Fibroblast of mammary gland (primary cell): ENCODE measurements around the gene SCN3A.

Source experiments
- DNase-seq: peaks from one replicate; pipeline ENCODE4 v3.0.0-alpha.2; 2010; ENCODE audit warnings: low read depth
- H3K4me3 ChIP-seq: 2 replicates; pipeline ENCODE4 v1.5.1; 2011; ENCODE audit warnings: low read depth, mild to moderate bottlenecking, low read length, moderate library complexity; ENCODE audit not compliant: control insufficient read depth
- TF ChIP-seq, protein P1 (sequence below): conservative IDR thresholded peaks from 2 replicates; pipeline ENCODE4 v1.5.1; 2011; ENCODE audit warnings: low read depth, low read length, inconsistent platforms; ENCODE audit not compliant: control insufficient read depth, insufficient read depth

Gene SCN3A

DNA sequence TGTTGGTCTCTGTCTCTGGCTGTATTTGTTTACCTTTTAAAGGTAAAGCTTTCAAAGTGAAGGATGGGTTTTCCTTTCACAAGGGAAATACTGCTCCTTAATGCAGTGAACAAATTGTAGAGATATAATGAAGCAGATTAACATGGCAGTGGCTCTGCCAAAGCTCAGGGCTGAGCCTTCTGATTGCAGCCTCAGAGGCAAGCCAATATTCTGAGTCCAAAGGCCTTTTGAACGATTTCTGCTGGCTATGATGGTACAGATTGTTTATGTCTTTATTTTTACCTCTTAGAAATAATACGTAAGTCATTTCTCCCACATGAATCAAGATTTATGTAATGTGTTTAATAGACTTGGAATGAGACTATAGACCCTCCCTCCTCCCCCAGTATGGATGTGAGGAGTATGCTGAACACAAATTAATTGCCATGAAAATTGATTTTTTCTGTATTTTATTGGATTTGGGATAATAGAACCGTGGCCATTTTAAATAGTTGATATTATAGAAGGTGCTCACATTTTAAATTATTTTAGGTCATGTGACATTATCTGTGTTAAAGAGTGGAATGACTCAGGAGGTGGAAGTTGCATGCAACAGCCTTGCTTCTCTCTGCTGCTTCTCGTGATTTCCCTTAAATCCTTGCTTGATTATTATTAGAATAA is 36.1 kb upstream of the SCN3A start:
- no peak overlapping the region for H3K4me3 ChIP-seq
- TF ChIP-seq, protein P1, sequence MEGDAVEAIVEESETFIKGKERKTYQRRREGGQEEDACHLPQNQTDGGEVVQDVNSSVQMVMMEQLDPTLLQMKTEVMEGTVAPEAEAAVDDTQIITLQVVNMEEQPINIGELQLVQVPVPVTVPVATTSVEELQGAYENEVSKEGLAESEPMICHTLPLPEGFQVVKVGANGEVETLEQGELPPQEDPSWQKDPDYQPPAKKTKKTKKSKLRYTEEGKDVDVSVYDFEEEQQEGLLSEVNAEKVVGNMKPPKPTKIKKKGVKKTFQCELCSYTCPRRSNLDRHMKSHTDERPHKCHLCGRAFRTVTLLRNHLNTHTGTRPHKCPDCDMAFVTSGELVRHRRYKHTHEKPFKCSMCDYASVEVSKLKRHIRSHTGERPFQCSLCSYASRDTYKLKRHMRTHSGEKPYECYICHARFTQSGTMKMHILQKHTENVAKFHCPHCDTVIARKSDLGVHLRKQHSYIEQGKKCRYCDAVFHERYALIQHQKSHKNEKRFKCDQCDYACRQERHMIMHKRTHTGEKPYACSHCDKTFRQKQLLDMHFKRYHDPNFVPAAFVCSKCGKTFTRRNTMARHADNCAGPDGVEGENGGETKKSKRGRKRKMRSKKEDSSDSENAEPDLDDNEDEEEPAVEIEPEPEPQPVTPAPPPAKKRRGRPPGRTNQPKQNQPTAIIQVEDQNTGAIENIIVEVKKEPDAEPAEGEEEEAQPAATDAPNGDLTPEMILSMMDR: no peak
- DNase-seq: no peak

DNA sequence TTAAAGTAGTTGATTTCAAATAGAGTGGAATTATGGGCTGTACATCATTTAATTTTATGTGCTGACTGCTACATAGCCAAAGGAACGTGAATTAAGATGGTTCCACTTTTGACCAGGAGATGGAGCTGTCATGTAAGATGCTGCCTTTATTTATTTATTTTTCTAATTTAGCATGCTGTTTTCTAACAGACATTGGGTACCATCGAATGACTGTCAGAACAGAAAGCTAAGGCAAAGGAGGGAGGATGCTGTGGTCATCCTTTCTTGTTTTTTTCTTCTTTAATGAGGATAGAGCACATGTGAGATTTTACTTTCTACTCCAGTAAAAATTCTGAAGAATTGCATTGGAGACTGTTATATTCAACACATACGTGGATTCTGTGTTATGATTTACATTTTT is 35.4 kb upstream of the SCN3A start, which contains the start of gene SCN2A:
Gene SCN2A (plus strand): TSS at position 185 of the 400 bp plus-strand sequence. CDS start 56,410 bp downstream, outside the sequence.
- TF ChIP-seq, protein P1: peak; percentile 64
- no peak within 1 kb of the TSS for H3K4me3 ChIP-seq
- peak; percentile 71 for DNase-seq

DNA sequence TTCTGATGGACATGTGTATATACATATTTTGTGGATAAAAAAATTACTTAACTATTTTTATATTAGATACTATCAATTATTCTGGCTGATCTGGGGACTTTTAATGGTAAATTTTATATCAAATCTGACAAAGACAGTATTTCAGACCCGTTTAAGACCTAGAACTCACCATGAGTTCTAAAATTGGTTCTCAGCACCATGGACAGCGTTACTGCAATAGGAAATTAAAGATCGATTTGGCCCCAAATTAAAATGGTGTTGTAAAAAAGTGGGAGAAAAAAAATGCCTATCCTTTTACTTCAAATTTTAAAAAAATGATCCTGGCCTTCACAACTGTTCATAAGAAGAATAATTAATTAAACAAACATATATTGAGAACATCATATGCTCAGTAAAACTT is 34.4 kb upstream of the SCN3A start:
- DNase-seq: peak; percentile 25
- TF ChIP-seq, protein P1: no peak
- no peak overlapping the region for H3K4me3 ChIP-seq

DNA sequence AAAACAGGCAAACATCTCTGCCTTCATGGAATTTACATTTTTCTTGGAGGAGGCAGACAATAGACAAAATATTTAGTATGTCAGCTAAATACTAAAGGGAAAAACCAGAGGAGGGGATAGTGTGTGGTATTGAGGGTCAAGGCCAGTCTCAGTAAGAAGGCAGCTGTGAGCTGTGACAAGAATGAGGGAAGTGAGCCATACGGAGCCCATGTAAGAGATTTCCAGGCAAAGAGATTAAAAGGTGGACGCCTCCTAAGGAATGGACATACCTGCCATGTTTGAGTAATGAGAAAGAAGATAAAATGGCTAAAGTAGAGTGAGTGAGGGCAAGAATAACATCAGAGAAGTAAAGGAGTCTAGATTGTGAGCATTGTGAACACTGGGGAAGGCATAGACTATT is 33.2 kb upstream of the SCN3A start:
- no peak overlapping the region for H3K4me3 ChIP-seq
- no peak for DNase-seq
- TF ChIP-seq, protein P1: no peak

DNA sequence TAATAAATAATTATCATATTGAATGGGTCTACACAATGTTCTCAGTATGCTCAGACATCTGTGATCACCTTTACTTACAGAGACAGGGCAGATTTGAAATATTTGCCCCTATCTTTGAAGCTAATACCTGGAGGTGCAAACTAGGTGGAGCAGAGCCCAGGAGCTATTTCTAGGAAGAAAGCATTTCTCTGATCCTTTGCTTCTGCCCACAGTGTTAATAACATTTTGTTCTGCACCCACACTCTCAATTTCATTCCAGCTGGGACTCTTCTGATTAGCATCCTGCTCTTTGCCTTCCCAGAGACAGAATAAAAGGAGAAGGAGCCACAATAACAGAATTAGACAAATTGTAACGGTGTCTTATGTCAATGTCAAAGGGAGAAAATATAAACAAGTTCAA is 23.7 kb upstream of the SCN3A start:
- no peak overlapping the region for H3K4me3 ChIP-seq
- TF ChIP-seq, protein P1: no peak
- no peak for DNase-seq

DNA sequence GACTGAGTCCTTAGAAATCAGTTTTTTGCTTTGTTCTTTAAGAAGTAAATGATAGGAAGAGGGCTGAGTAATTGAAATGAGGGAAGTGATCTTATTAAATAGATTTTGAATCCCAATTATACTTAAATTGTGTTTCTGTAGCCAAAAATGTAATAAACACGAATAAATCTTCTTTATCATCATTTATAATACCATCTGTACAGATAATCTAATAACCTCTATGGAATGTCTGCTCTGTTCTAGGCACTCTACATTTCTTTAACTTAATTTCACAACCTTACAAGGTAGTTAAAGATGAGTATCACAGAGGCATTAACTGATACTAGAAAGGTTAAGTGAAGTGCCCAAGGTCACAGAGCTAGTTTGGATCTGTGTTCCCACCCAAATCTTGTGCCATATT is 21.1 kb upstream of the SCN3A start:
- no peak overlapping the region for H3K4me3 ChIP-seq
- DNase-seq: no peak
- TF ChIP-seq, protein P1: no peak
